PC-3 (cell line): ENCODE data around the gene NCDN. TPM values are rescaled to one million over a fixed set of nuclear protein-coding genes. Genes with fewer than 3 reads are reported as not detected.

ENCODE experiments used
- ATAC-seq: fragments of 200-7000 bp; cut with Tn5 transposase; 2 replicates; pipeline ENCODE4 v1.9.1; 2020; ENCODE audit warnings: mild to moderate bottlenecking, moderate library complexity
- BruUV-seq: library from RNA; stranded (reverse); fragments of 400-500 nt; replicated peaks from 2 replicates; lab custom pipeline; 2021; lab: Mats Ljungman, UMichigan
- CTCF ChIA-PET: fragments of 300-600 bp; sonication (Branson Sonifier 250); formaldehyde crosslinking; loops from one replicate; lab custom pipeline; 2022; ENCODE audit warnings: antibody characterized with exemption; lab: Charles Lee
- POLR2A ChIA-PET: fragments of 300-600 bp; sonication (Branson Sonifier 250); formaldehyde crosslinking; loops from one replicate; lab custom pipeline; 2022; ENCODE audit warnings: antibody characterized with exemption; ENCODE audit not compliant: unreplicated experiment; lab: Charles Lee
- DNase-seq: peaks from one replicate; pipeline ENCODE4 v3.0.0-alpha.2; 2015
- H2AFZ ChIP-seq: fragments of 300-600 bp; sonication (generic); 2 replicates; pipeline ENCODE4 v1.6.0; 2016; ENCODE audit warnings: antibody characterized with exemption, low read length
- H3F3A ChIP-seq: fragments of 300-600 bp; sonication (generic); one replicate; pipeline ENCODE4 v1.6.0; 2017; ENCODE audit warnings: antibody characterized with exemption, low read length, control low read depth, mild to moderate bottlenecking; ENCODE audit not compliant: unreplicated experiment
- H3K27ac ChIP-seq: fragments of 300-600 bp; sonication (generic); 2 replicates; pipeline ENCODE4 v1.5.1; 2016; ENCODE audit warnings: mild to moderate bottlenecking, low read length
- H3K27me3 ChIP-seq: fragments of 300-600 bp; sonication (generic); 2 replicates; pipeline ENCODE4 v1.6.1; 2016; ENCODE audit warnings: low read length, mixed read lengths
- H3K36me3 ChIP-seq: fragments of 300-600 bp; sonication (generic); 2 replicates; pipeline ENCODE4 v1.6.1; 2016; ENCODE audit warnings: low read depth, mixed run types, low read length, mixed read lengths
- H3K4me1 ChIP-seq: fragments of 300-600 bp; sonication (generic); 2 replicates; pipeline ENCODE4 v1.5.1; 2016; ENCODE audit warnings: low read length; ENCODE audit not compliant: insufficient read depth
- H3K4me2 ChIP-seq: fragments of 300-600 bp; sonication (generic); 2 replicates; pipeline ENCODE4 v1.6.0; 2016; ENCODE audit warnings: low read length
- H3K4me3 ChIP-seq: fragments of 300-600 bp; sonication (generic); 2 replicates; pipeline ENCODE4 v1.5.1; 2016; ENCODE audit warnings: mild to moderate bottlenecking, low read length, mixed read lengths
- H3K79me2 ChIP-seq: fragments of 300-600 bp; sonication (generic); 2 replicates; pipeline ENCODE4 v1.6.1; 2017; ENCODE audit warnings: low read length, mixed read lengths
- H3K9ac ChIP-seq: fragments of 300-600 bp; sonication (generic); 2 replicates; pipeline ENCODE4 v1.6.0; 2016; ENCODE audit warnings: mild to moderate bottlenecking, low read length
- H3K9me2 ChIP-seq: fragments of 300-600 bp; sonication (generic); replicated peaks from 2 replicates; pipeline ENCODE4 v1.6.1; 2016; ENCODE audit warnings: mixed run types, low read length, mixed read lengths
- H3K9me3 ChIP-seq: fragments of 300-600 bp; sonication (generic); 2 replicates; pipeline ENCODE4 v1.6.1; 2016; ENCODE audit warnings: low read length, mixed read lengths
- H4K20me1 ChIP-seq: fragments of 300-600 bp; sonication (generic); 2 replicates; pipeline ENCODE4 v1.6.1; 2016; ENCODE audit warnings: low read length, mixed read lengths
- EZH2 ChIP-seq: fragments of 300-600 bp; sonication (generic); IDR thresholded peaks from one replicate; pipeline ENCODE4 v1.6.1; 2017; ENCODE audit warnings: antibody characterized with exemption, mild to moderate bottlenecking, low read length; ENCODE audit not compliant: unreplicated experiment
- EZH2phosphoT487 ChIP-seq: fragments of 300-600 bp; sonication (generic); IDR thresholded peaks from 2 replicates; pipeline ENCODE4 v1.6.1; 2018; ENCODE audit warnings: mild to moderate bottlenecking, antibody characterized with exemption, low read length, borderline replicate concordance
- intact Hi-C: fragments of 100-400 bp; cut with micrococcal nuclease; formaldehyde crosslinking; loops from 2 replicates; pipeline ENCODE4 v1.9.0; 2023
- total RNA-seq: library from RNA; depleted of rRNA; stranded (reverse); fragments of >200 nt; gene quantifications from 2 replicates; pipeline ENCODE4 v1.2.3, GENCODE V29; 2014
- TF ChIP-seq, protein P1 (sequence below): fragments of 300-600 bp; sonication (generic); conservative IDR thresholded peaks from 2 replicates; pipeline ENCODE4 v1.5.1; 2017; ENCODE audit warnings: antibody characterized with exemption, low read depth, mild to moderate bottlenecking, low read length

NCDN gene
- total RNA-seq, 1 experiment from 2014 or later: 25.2 TPM

DNA sequence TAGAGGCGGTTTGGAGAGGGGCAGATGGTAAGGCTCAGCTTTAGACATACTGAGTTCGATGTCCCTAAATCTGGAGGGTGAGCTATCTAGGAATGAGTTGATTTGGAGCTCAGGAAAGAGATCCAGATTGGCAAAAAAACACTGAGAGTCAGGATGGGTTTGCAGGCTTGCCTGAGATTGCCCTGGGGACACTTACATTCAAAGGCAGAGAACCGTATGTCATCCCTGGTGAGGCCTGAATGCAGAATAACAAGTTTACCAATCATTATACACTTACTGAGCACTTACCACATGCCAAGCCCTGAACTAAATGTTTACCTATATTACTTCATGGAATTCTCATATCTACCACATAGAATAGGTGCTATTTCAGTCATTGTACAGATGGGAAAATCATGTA is 43.0 kb downstream of the NCDN start:
- POLR2A ChIA-PET: no interaction called here
- Histone ChIP-seq H3K9ac (no peak overlapping the region), H3K9me3 (no peaks in the 10 kb centered on the region), H3K4me3 (no peak overlapping the region), H3K27me3 (no peaks in the 10 kb centered on the region), H3K79me2 (peaks cover 6% of the 10 kb centered on the region; the same call in 1 of the 2 replicates), H3F3A (no peaks in the 10 kb centered on the region), H3K9me2 (no peaks in the 10 kb centered on the region), H3K36me3 (peaks cover 58% of the 10 kb centered on the region), H4K20me1 (no peaks in the 10 kb centered on the region), H3K4me1 (no peaks in the 10 kb centered on the region), H2AFZ (no peak overlapping the region), H3K4me2 (no peak overlapping the region), H3K27ac (no peak overlapping the region)
- CTCF ChIA-PET: no interaction called here
- DNase-seq: no peak
- BruUV-seq: no TSS peak
- TF ChIP-seq, protein P1, sequence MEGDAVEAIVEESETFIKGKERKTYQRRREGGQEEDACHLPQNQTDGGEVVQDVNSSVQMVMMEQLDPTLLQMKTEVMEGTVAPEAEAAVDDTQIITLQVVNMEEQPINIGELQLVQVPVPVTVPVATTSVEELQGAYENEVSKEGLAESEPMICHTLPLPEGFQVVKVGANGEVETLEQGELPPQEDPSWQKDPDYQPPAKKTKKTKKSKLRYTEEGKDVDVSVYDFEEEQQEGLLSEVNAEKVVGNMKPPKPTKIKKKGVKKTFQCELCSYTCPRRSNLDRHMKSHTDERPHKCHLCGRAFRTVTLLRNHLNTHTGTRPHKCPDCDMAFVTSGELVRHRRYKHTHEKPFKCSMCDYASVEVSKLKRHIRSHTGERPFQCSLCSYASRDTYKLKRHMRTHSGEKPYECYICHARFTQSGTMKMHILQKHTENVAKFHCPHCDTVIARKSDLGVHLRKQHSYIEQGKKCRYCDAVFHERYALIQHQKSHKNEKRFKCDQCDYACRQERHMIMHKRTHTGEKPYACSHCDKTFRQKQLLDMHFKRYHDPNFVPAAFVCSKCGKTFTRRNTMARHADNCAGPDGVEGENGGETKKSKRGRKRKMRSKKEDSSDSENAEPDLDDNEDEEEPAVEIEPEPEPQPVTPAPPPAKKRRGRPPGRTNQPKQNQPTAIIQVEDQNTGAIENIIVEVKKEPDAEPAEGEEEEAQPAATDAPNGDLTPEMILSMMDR: no peak
- TF ChIP-seq EZH2 (no peak), EZH2phosphoT487 (no peak)
- intact Hi-C loops: no loop called here
- ATAC-seq: no peak

- Histone ChIP-seq H3K36me3 (peaks cover 76% of the 10 kb centered on the region), H3F3A (no peaks in the 10 kb centered on the region), H2AFZ (no peak overlapping the region), H3K4me3 (no peak overlapping the region), H3K9me3 (no peaks in the 10 kb centered on the region), H3K27me3 (no peaks in the 10 kb centered on the region), H3K4me2 (no peak overlapping the region), H3K9me2 (no peaks in the 10 kb centered on the region), H3K79me2 (peaks cover 33% of the 10 kb centered on the region), H3K9ac (no peak overlapping the region), H3K4me1 (no peaks in the 10 kb centered on the region), H3K27ac (no peak overlapping the region), H4K20me1 (peaks cover 14% of the 10 kb centered on the region)
- ChIA-PET POLR2A (no interaction called here), CTCF (no interaction called here)
- no peak for DNase-seq
- TF ChIP-seq EZH2: no peak
- TF ChIP-seq EZH2phosphoT487: no peak
- TF ChIP-seq, protein P1: no peak
- no TSS peak for BruUV-seq
- ATAC-seq: no peak
- intact Hi-C loops: no loop called here
These were observed 45.9 kb downstream of the NCDN start for GRCh38 chr1:35603468-35603867.

GRCh38 chr1:35603941-35604340 is 46.3 kb downstream of the NCDN start:
- CTCF ChIA-PET: no interaction called here
- POLR2A ChIA-PET: no interaction called here

More at GRCh38 chr1:35603941-35604340, 46.3 kb downstream of the NCDN start:
- H3F3A ChIP-seq: no peaks in the 10 kb centered on the region
- BruUV-seq: no TSS peak
- no peaks in the 10 kb centered on the region for H3K9me3 ChIP-seq
- H3K79me2 ChIP-seq: peaks cover 38% of the 10 kb centered on the region
- DNase-seq (no peak), ATAC-seq (no peak)
- no peak overlapping the region for H3K4me2 ChIP-seq
- H3K27ac ChIP-seq: no peak overlapping the region
- peaks cover 14% of the 10 kb centered on the region for H4K20me1 ChIP-seq
- no peak overlapping the region for H3K4me3 ChIP-seq
- no peaks in the 10 kb centered on the region for H3K4me1 ChIP-seq
- intact Hi-C loops: no loop called here
- peaks cover 80% of the 10 kb centered on the region for H3K36me3 ChIP-seq
- H3K9ac ChIP-seq: no peak overlapping the region
- TF ChIP-seq, protein P1: no peak
- TF ChIP-seq EZH2: no peak
- no peak for TF ChIP-seq EZH2phosphoT487
- no peaks in the 10 kb centered on the region for H3K27me3 ChIP-seq
- H2AFZ ChIP-seq: no peak overlapping the region
- no peaks in the 10 kb centered on the region for H3K9me2 ChIP-seq
